ENCODE results near the gene NT5DC4.

GRCh38 chr2:112698834-112699515, 21.8 kb upstream of the NT5DC4 start:
- TF ChIP-seq ATF3 (IDR thresholded peaks at IDR 0.05; ENCODE audit: insufficient read depth, low read depth, low read length) (no peak), CTCF (IDR thresholded peaks at IDR 0.05; ENCODE audit: control extremely low read depth in 1 of 3, insufficient read depth in 1 of 3, low read depth in 1 of 3, low read length in 3 of 3) (no peak), SUZ12 (IDR thresholded peaks at IDR 0.05; ENCODE audit: low read length) (no peak), MAX (IDR thresholded peaks at IDR 0.05) (no peak), POLR2AphosphoS5 (IDR thresholded peaks at IDR 0.05; ENCODE audit: low read depth, low read length) (no peak), TBP (IDR thresholded peaks at IDR 0.05; ENCODE audit: low read depth, low read length) (no peak), KDM1A (IDR thresholded peaks at IDR 0.05; ENCODE audit: borderline replicate concordance, low read length) (no peak), USF2 (IDR thresholded peaks at IDR 0.05; ENCODE audit: low read length) (no peak), EGR1 (IDR thresholded peaks at IDR 0.05; ENCODE audit: borderline replicate concordance, low read depth, low read length) (no peak)

Data from H1 (cell line).